GM04503 (cell line): Measurements from ENCODE around the gene PPP1CC.
"Not testable (repeated sequence)": the region's sequence is repeated elsewhere in the genome, so short reads cannot be mapped to it uniquely, and the experiment has no call there.

Experiments
- DNase-seq: peaks from one replicate; pipeline ENCODE4 v3.0.0-alpha.2; 2012; ENCODE audit warnings: low read depth

PPP1CC gene

GRCh38 chr12:110725267-110725666 lies 17.4 kb downstream of the PPP1CC start:
- no peak for DNase-seq

- DNase-seq: not testable (repeated sequence)
Observed at GRCh38 chr12:110722892-110723291, 19.8 kb downstream of the PPP1CC start.

- no peak for DNase-seq
Observed at GRCh38 chr12:110721570-110721969, 21.1 kb downstream of the PPP1CC start.

GRCh38 chr12:110720516-110720915 lies 22.2 kb downstream of the PPP1CC start:
- DNase-seq: no peak

GRCh38 chr12:110718222-110718908 lies 24.3 kb downstream of the PPP1CC start:
- no peak for DNase-seq

GRCh38 chr12:110717037-110717436 lies 25.7 kb downstream of the PPP1CC start:
- DNase-seq: no peak

- DNase-seq: no peak
Observed at GRCh38 chr12:110708917-110709316, 33.8 kb downstream of the PPP1CC start.

GRCh38 chr12:110705309-110705708 lies 37.4 kb downstream of the PPP1CC start:
- no peak for DNase-seq

- no peak for DNase-seq
Observed at GRCh38 chr12:110704750-110705149, 37.9 kb downstream of the PPP1CC start.

GRCh38 chr12:110704231-110704630 lies 38.5 kb downstream of the PPP1CC start:
- no peak for DNase-seq

GRCh38 chr12:110702081-110702480 lies 40.6 kb downstream of the PPP1CC start:
- no peak for DNase-seq

- no peak for DNase-seq
Observed at GRCh38 chr12:110699591-110700445, 42.9 kb downstream of the PPP1CC start.

GRCh38 chr12:110698171-110698902 lies 44.4 kb downstream of the PPP1CC start:
- peak; percentile 31 for DNase-seq

GRCh38 chr12:110697236-110697635 lies 45.5 kb downstream of the PPP1CC start:
- no peak for DNase-seq

- DNase-seq: no peak
Observed at GRCh38 chr12:110696283-110696682, 46.4 kb downstream of the PPP1CC start.

- no peak for DNase-seq
Observed at GRCh38 chr12:110694330-110694901, 48.3 kb downstream of the PPP1CC start.

- no peak for DNase-seq
Observed at GRCh38 chr12:110693731-110694130, 49.0 kb downstream of the PPP1CC start.

- no peak for DNase-seq
Observed at GRCh38 chr12:110690127-110690430, 52.6 kb downstream of the PPP1CC start.

- DNase-seq: no peak
Observed at GRCh38 chr12:110689281-110690126, 53.2 kb downstream of the PPP1CC start.

- DNase-seq: no peak
Observed at GRCh38 chr12:110688446-110689280, 54.0 kb downstream of the PPP1CC start, which contains the start of gene HVCN1. Gene HVCN1 (minus strand): TSS chr12:110689115. CDS start chr12:110683245, 5,870 bp downstream.
